Nasal cavity respiratory epithelium epithelial cell of viscerocranial mucosa (primary cell): ENCODE measurements around the gene RAB7B. TPM values are rescaled to one million over a fixed set of nuclear protein-coding genes. Genes with fewer than 3 reads are reported as not detected.

Experiments used
- total RNA-seq: library from RNA; depleted of rRNA; stranded (reverse); fragments of >200 nt; gene quantifications from 2 replicates; pipeline ENCODE4 v1.2.3, GENCODE V29; 2014

Gene RAB7B
- 1.7 and 22.7 TPM in 2 replicates for total RNA-seq

DNA sequence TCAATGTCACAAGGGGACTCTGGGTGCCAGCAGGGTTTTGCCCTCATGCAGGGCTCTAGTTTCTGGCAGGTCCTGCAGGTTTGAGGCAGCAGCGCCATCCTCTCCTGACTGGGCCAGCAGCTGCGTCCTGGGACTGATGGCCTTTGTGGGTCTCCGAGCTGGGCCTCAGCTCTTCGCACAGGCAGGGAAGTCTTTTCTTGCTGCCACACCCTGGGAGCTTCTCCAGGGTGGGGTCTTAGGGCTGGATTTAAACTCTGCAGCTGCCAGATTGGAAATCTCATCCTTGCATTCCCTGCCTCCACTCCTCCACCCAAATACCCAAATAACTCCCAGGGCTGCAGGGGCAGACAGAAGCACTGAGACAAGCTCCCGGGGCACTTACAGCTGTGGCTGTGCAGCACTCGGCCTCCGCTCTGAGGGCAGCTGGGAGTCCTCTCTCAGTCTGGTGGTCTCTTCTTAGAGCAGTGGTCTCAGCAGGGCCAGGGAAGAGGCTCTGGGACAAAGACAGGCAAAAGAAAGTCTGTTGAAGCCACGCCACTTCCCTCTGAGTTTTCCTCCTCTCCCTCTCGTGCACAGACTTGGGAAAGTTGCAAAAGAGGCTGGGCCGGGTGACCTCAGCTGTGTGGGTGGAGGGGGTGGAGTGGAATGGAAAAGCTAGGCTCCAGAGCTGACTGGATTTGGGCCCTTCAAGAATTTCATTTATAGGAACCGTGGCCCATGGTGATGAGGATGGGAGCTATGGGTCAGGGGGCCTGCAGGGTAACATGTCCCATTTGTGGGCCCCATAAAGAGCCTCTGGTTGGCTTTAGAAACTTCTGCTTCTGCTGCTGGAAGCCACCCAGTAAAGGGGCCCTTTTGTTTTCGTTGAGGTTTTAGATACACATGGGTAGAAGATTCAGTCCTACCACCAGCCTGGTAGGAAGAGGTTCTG lies at the start of gene RAB7B:
TSS of gene RAB7B (minus strand) at position 525 of the 931 bp plus-strand sequence. CDS start 9,260 bp downstream, outside the sequence.

DNA sequence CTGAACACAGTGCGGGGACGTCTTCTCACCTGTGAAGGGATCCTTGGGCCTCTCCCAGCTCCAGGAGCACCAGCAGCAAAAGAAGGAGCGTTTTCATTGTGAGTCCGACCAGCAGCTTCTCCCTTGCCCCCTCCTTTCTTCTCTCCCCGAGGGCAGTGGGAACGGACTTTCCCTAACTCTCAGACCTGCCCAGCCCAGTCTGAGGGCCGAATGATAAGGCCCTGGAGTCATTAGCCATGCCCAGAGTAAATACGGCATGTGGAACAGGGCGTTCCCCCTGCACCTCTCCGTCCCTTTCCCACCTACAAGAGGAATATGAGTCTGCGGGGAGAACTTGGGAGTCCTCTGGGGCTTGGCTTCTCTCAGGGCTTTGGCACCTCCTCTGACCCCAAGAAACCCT lies 20.5 kb upstream of the RAB7B start, which contains the start of gene CTSE:
TSS of gene CTSE (minus strand) at position 201 of the 400 bp plus-strand sequence. CDS start at position 97, 104 bp downstream.

GRCh38 chr1:205943245-205943644 lies 60.0 kb downstream of the RAB7B start, which contains the start of gene SLC26A9:
TSS of gene SLC26A9 (minus strand) at chr1:205943456. CDS start at chr1:205935820, 7,636 bp downstream.

Other genes with a start within 250 kb of the RAB7B start
- 16.1 and 35.4 TPM in 2 replicates for gene RAB29, start 227.9 kb downstream of the RAB7B start, total RNA-seq
- gene SLC41A1, start 190.2 kb downstream of the RAB7B start, total RNA-seq = 14.4 and 25.8 TPM in 2 replicates
- not detected in 2 replicates for gene PM20D1, start 153.3 kb downstream of the RAB7B start, total RNA-seq
- under 0.01 TPM in 2 replicates for gene SLC26A9, start 59.9 kb downstream of the RAB7B start, total RNA-seq
- gene CTSE, start 20.5 kb upstream of the RAB7B start, total RNA-seq = not detected in 2 replicates
- not detected in 2 replicates for gene RHEX, start 49.8 kb upstream of the RAB7B start, total RNA-seq
- gene AVPR1B, start 114.0 kb upstream of the RAB7B start, total RNA-seq = not detected in 2 replicates
- gene FAM72A, start 199.4 kb upstream of the RAB7B start, total RNA-seq = 0.68 and 0.85 TPM in 2 replicates
- gene SRGAP2, start 200.1 kb upstream of the RAB7B start, total RNA-seq = 22.2 and 51.3 TPM in 2 replicates